LNCaP clone FGC (cell line): ENCODE data around the gene DRGX.

ENCODE experiments used
- DNase-seq: peaks from one replicate; pipeline ENCODE4 v3.0.0-alpha.2; 2011; ENCODE audit warnings: low read depth
- H3K4me3 ChIP-seq: 2 replicates; pipeline ENCODE4 v1.5.1; 2011; ENCODE audit warnings: mild to moderate bottlenecking, low read depth, low read length, control low read depth
- CTCF ChIP-seq: IDR thresholded peaks from 2 replicates; pipeline ENCODE4 v1.5.1; 2012; ENCODE audit warnings: mild to moderate bottlenecking; ENCODE audit not compliant: control insufficient read depth, insufficient read depth; ENCODE audit errors: extremely low read depth

Gene DRGX

GRCh38 chr10:49350138-49350537 lies 45.8 kb downstream of the DRGX start:
- TF ChIP-seq CTCF = no peak
- no peak overlapping the region for H3K4me3 ChIP-seq
- DNase-seq = no peak

GRCh38 chr10:49349390-49349789 lies 46.5 kb downstream of the DRGX start:
- no peak for TF ChIP-seq CTCF
- no peak for DNase-seq
- no peak overlapping the region for H3K4me3 ChIP-seq

GRCh38 chr10:49348593-49348992 lies 47.3 kb downstream of the DRGX start:
- no peak for DNase-seq
- H3K4me3 ChIP-seq = no peak overlapping the region
- no peak for TF ChIP-seq CTCF

GRCh38 chr10:49347827-49348226 lies 48.1 kb downstream of the DRGX start:
- no peak overlapping the region for H3K4me3 ChIP-seq
- no peak for TF ChIP-seq CTCF
- no peak for DNase-seq

GRCh38 chr10:49347342-49347741 lies 48.5 kb downstream of the DRGX start:
- no peak for TF ChIP-seq CTCF
- H3K4me3 ChIP-seq = no peak overlapping the region
- DNase-seq = no peak

- TF ChIP-seq CTCF = no peak
- no peak for DNase-seq
Measured at GRCh38 chr10:49344840-49345239, 51.0 kb downstream of the DRGX start.

GRCh38 chr10:49338604-49339003 lies 57.3 kb downstream of the DRGX start:
- TF ChIP-seq CTCF = no peak
- no peak overlapping the region for H3K4me3 ChIP-seq
- DNase-seq = no peak

More at GRCh38 chr10:49344840-49345239, 51.0 kb downstream of the DRGX start:
- H3K4me3 ChIP-seq = no peak overlapping the region
